Loucy (cell line): ENCODE data around the gene ELMO1.

Source experiments
- H2AFZ ChIP-seq: fragments of 200-600 bp; sonication (generic); 2 replicates; pipeline ENCODE4 v1.6.0; 2016; ENCODE audit warnings: antibody characterized with exemption, mild to moderate bottlenecking, low read length, moderate library complexity
- H3F3A ChIP-seq: fragments of 200-600 bp; 2 replicates; pipeline ENCODE4 v1.6.0; 2016; ENCODE audit warnings: antibody characterized with exemption, low read depth, mild to moderate bottlenecking
- H3K27me3 ChIP-seq: fragments of 200-600 bp; sonication (generic); 2 replicates; pipeline ENCODE4 v1.6.1; 2014; ENCODE audit warnings: low read length, mild to moderate bottlenecking; ENCODE audit not compliant: insufficient read depth, poor library complexity, severe bottlenecking
- H3K36me3 ChIP-seq: fragments of 200-600 bp; sonication (generic); 2 replicates; pipeline ENCODE4 v1.6.1; 2016; ENCODE audit warnings: low read length; ENCODE audit not compliant: insufficient read depth
- H3K4me1 ChIP-seq: fragments of 200-600 bp; sonication (generic); 2 replicates; pipeline ENCODE4 v1.5.1; 2014; ENCODE audit warnings: low read length, mild to moderate bottlenecking; ENCODE audit not compliant: insufficient read depth, poor library complexity, severe bottlenecking
- H3K4me2 ChIP-seq: fragments of 200-600 bp; sonication (generic); 2 replicates; pipeline ENCODE4 v1.6.0; 2014; ENCODE audit warnings: antibody characterized with exemption, low read length, low read depth, mild to moderate bottlenecking; ENCODE audit not compliant: poor library complexity, severe bottlenecking
- H3K4me3 ChIP-seq: fragments of 200-600 bp; sonication (generic); 2 replicates; pipeline ENCODE4 v1.5.1; 2014; ENCODE audit warnings: low read length, mild to moderate bottlenecking, mixed read lengths; ENCODE audit not compliant: poor library complexity, severe bottlenecking
- H3K79me2 ChIP-seq: fragments of 200-600 bp; sonication (generic); 2 replicates; pipeline ENCODE4 v1.6.1; 2014; ENCODE audit warnings: low read length; ENCODE audit not compliant: insufficient read depth
- H3K9ac ChIP-seq: fragments of 200-600 bp; sonication (generic); 2 replicates; pipeline ENCODE4 v1.6.0; 2014; ENCODE audit warnings: mild to moderate bottlenecking, low read depth, low read length, moderate library complexity; ENCODE audit not compliant: poor library complexity, severe bottlenecking
- H3K9me2 ChIP-seq: fragments of 200-600 bp; sonication (generic); replicated peaks from 2 replicates; pipeline ENCODE4 v1.6.1; 2016; ENCODE audit warnings: low read depth, low read length, mixed read lengths
- H3K9me3 ChIP-seq: fragments of 200-600 bp; sonication (generic); 2 replicates; pipeline ENCODE4 v1.6.1; 2014; ENCODE audit warnings: mild to moderate bottlenecking, antibody characterized with exemption, low read length, low read depth; ENCODE audit not compliant: insufficient read depth
- H4K20me1 ChIP-seq: fragments of 200-600 bp; sonication (generic); 2 replicates; pipeline ENCODE4 v1.6.0; 2014; ENCODE audit warnings: antibody characterized with exemption, low read length, mild to moderate bottlenecking; ENCODE audit not compliant: insufficient read depth, poor library complexity, severe bottlenecking
- CTCF ChIP-seq: fragments of 200-600 bp; sonication (generic); conservative IDR thresholded peaks from 2 replicates; pipeline ENCODE4 v1.5.1; 2014; ENCODE audit warnings: mild to moderate bottlenecking, antibody characterized with exemption, low read length
- EZH2phosphoT487 ChIP-seq: fragments of 200-600 bp; IDR thresholded peaks from 2 replicates; pipeline ENCODE4 v1.6.1; 2018; ENCODE audit warnings: antibody characterized with exemption, mild to moderate bottlenecking, moderate library complexity, borderline replicate concordance

The ELMO1 gene

GRCh38 chr7:37118004-37118403, 330.7 kb downstream of the ELMO1 start:
- H4K20me1 ChIP-seq = peaks cover 6% of the 10 kb centered on the region
- no peaks in the 10 kb centered on the region for H3F3A ChIP-seq
- peaks cover 7% of the 10 kb centered on the region; the same call in 1 of the 2 replicates for H3K36me3 ChIP-seq
- peaks cover 10% of the 10 kb centered on the region for H3K4me1 ChIP-seq
- peaks cover 18% of the 10 kb centered on the region; the same call in 1 of the 2 replicates for H3K79me2 ChIP-seq
- TF ChIP-seq CTCF = no peak
- TF ChIP-seq EZH2phosphoT487 = no peak
- H3K9me3 ChIP-seq = no peaks in the 10 kb centered on the region
- H3K27me3 ChIP-seq = no peaks in the 10 kb centered on the region
- no peak overlapping the region for H3K4me2 ChIP-seq
- no peak overlapping the region for H3K4me3 ChIP-seq
- H2AFZ ChIP-seq = no peak overlapping the region
- H3K9me2 ChIP-seq = no peaks in the 10 kb centered on the region
- no peak overlapping the region for H3K9ac ChIP-seq

- Histone ChIP-seq H3K79me2 (peaks cover 19% of the 10 kb centered on the region; the same call in 1 of the 2 replicates), H3F3A (no peaks in the 10 kb centered on the region), H3K4me3 (no peak overlapping the region), H3K27me3 (no peaks in the 10 kb centered on the region), H3K4me1 (peaks cover 10% of the 10 kb centered on the region), H2AFZ (no peak overlapping the region), H3K36me3 (peaks cover 13% of the 10 kb centered on the region; the same call in 1 of the 2 replicates), H3K9me2 (no peaks in the 10 kb centered on the region), H3K9ac (no peak overlapping the region), H4K20me1 (peaks cover 6% of the 10 kb centered on the region), H3K4me2 (no peak overlapping the region), H3K9me3 (no peaks in the 10 kb centered on the region)
- TF ChIP-seq EZH2phosphoT487 (no peak), CTCF (no peak)
Measured at GRCh38 chr7:37117292-37117691, 331.4 kb downstream of the ELMO1 start.

- Histone ChIP-seq H2AFZ (no peak overlapping the region), H3K4me1 (peaks cover 10% of the 10 kb centered on the region), H4K20me1 (peaks cover 6% of the 10 kb centered on the region), H3K27me3 (no peaks in the 10 kb centered on the region), H3K79me2 (peaks cover 19% of the 10 kb centered on the region; the same call in 1 of the 2 replicates), H3K36me3 (peaks cover 22% of the 10 kb centered on the region; the same call in 1 of the 2 replicates), H3K4me3 (no peak overlapping the region), H3K9ac (no peak overlapping the region), H3K4me2 (no peak overlapping the region), H3K9me3 (no peaks in the 10 kb centered on the region), H3F3A (no peaks in the 10 kb centered on the region), H3K9me2 (no peaks in the 10 kb centered on the region)
- TF ChIP-seq EZH2phosphoT487 (no peak), CTCF (no peak)
Measured at GRCh38 chr7:37116093-37116701, 332.5 kb downstream of the ELMO1 start.
